HG02970 (cell line): ENCODE data around the gene GSG1L.

Experiments used
- ATAC-seq: cut with Tn5 transposase; IDR thresholded peaks from one replicate; pipeline ENCODE4 v1.9.1; 2021; ENCODE audit warnings: mild to moderate bottlenecking, moderate library complexity, moderate number of reproducible peaks; ENCODE audit not compliant: unreplicated experiment, low FRiP score

Gene GSG1L

GRCh38 chr16:27803775-27804549 is 259.6 kb downstream of the GSG1L start:
- ATAC-seq: no peak

- no peak for ATAC-seq
These were observed 260.7 kb downstream of the GSG1L start for GRCh38 chr16:27802664-27803439.

- no peak for ATAC-seq
These were observed 262.1 kb downstream of the GSG1L start for GRCh38 chr16:27801289-27801945.

- ATAC-seq: no peak
These were observed 262.7 kb downstream of the GSG1L start for GRCh38 chr16:27800817-27801216.

GRCh38 chr16:27799896-27800295 is 263.6 kb downstream of the GSG1L start:
- ATAC-seq: no peak

GRCh38 chr16:27798241-27798640 is 265.3 kb downstream of the GSG1L start:
- no peak for ATAC-seq

GRCh38 chr16:27795992-27796614 is 267.4 kb downstream of the GSG1L start:
- no peak for ATAC-seq

- ATAC-seq: no peak
These were observed 270.3 kb downstream of the GSG1L start for GRCh38 chr16:27793249-27793622.

- ATAC-seq: no peak
These were observed 270.8 kb downstream of the GSG1L start for GRCh38 chr16:27792486-27793248.

- ATAC-seq: no peak
These were observed 272.2 kb downstream of the GSG1L start for GRCh38 chr16:27791404-27791719.

- ATAC-seq: no peak
These were observed 272.7 kb downstream of the GSG1L start for GRCh38 chr16:27790546-27791403.

GRCh38 chr16:27789595-27790241 is 273.8 kb downstream of the GSG1L start:
- no peak for ATAC-seq

- no peak for ATAC-seq
These were observed 274.4 kb downstream of the GSG1L start for GRCh38 chr16:27789150-27789549.

- no peak for ATAC-seq
These were observed 275.8 kb downstream of the GSG1L start for GRCh38 chr16:27787665-27788064.

- no peak for ATAC-seq
These were observed 276.4 kb downstream of the GSG1L start for GRCh38 chr16:27786923-27787625.

- ATAC-seq: no peak
These were observed 277.1 kb downstream of the GSG1L start for GRCh38 chr16:27786221-27786922.

- no peak for ATAC-seq
These were observed 278.2 kb downstream of the GSG1L start for GRCh38 chr16:27785307-27785678.
